ENCODE results near the gene TSEN34. TPM values are rescaled to one million over a fixed set of nuclear protein-coding genes. Genes with fewer than 3 reads are reported as not detected.

Gene TSEN34
- total RNA-seq, 2 experiments from 2014 or later, result 8.4 to 8.6 TPM

DNA sequence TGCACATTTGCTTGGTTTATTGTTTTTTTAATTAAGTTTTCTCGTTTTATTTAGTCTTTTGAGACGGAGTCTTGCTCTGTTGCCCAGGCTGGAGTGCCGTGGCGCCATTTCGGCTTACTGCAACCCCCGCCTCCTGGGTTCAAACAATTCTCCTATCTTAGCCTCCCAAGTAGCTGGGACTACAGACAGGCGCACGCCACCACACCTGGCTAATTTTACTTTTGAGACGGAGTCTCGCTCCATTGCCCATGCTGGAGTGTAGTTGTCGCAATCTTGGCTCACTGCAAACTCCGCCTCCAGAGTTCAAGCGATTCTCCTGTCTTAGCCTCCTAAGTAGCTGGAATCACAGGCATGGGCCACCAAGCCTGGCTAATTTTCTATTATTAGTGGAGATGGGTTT lies 10.9 kb downstream of the TSEN34 start:
- Mint-ChIP-seq H3K27ac (peak overlapping the region; percentile 93), H3K9me3 (no peaks in the 10 kb centered on the region), H3K36me3 (ENCODE audit: low read depth) (peaks cover 64% of the 10 kb centered on the region), H3K27me3 (no peaks in the 10 kb centered on the region), H3K4me1 (ENCODE audit: low read depth) (peaks cover 56% of the 10 kb centered on the region), H3K4me3 (peak overlapping the region; percentile 99)
- Histone ChIP-seq H3K4me3 (ENCODE audit: low read length) (peak overlapping the region; percentile 68), H3K27ac (ENCODE audit: low read depth in 1 of 2, low read length in 2 of 2) (peak overlapping the region in 1 of 2 donors; percentile 95), H3K27me3 (ENCODE audit: control insufficient read depth in 1 of 2, insufficient read depth in 2 of 2, low read length in 2 of 2) (no peaks in the 10 kb centered on the region), H3K36me3 (ENCODE audit: insufficient read depth, low read length) (peaks cover 58% of the 10 kb centered on the region), H3K9me3 (ENCODE audit: control insufficient read depth in 1 of 2, insufficient read depth in 1 of 2, low read length in 2 of 2) (no peaks in the 10 kb centered on the region), H3K4me1 (ENCODE audit: insufficient read depth, low read length) (peaks cover 71% of the 10 kb centered on the region)
- ChIA-PET CTCF (no interaction called here), POLR2A (interaction anchor here (1.3 to 4.9 kb wide), 2 partner anchors 12 to 87 kb away, joined by 10 to 148 read pairs; partner anchors contain the start of genes MBOAT7, PRPF31, TFPT and TSEN34)
- DNase-seq (no peak), ATAC-seq (ENCODE audit: poor library complexity) (no peak)
- TF ChIP-seq CTCF (IDR thresholded peaks at IDR 0.05), result no peak
- intact Hi-C loops (cut with DNase I, micrococcal nuclease), result loop anchor here (2.0 to 10.0 kb wide), 3 partner anchors 43 to 263 kb away; partner anchors contain the start of genes LENG1 (in 1 of the 2), LENG9 (in 1 of the 2), PRPF31 (in 1 of the 2) and TFPT (in 1 of the 2)

DNA sequence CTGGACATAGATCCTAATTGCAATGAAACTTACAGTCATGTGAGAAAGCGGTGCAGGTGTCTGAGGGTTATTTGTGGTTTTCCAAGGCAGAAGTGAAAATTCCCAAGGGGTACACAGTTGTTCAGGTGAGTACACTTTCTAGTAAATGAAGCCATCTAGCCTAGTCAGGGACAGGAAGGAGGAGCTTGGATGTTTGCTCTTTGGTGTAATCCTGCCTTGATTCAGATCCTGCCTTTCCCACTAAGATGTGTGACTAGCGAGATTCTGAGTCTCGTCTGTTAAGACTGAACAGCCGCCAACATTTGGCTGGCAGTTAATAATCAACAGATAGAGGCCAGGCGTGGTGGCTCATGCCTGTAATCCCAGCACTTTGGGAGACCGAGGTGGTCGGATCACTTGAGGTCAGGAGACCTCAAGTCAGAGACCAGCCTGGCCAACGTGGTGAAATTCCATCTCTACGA lies 12.1 kb downstream of the TSEN34 start:
- peaks cover 68% of the 10 kb centered on the region for H3K4me1 Mint-ChIP-seq (ENCODE audit: low read depth)
- POLR2A ChIA-PET, result interaction anchor here (1.3 to 4.9 kb wide), 2 partner anchors 13 to 66 kb away, joined by 4 to 148 read pairs; partner anchors contain the start of genes CNOT3, MBOAT7 and TSEN34

GRCh38 chr19:54204767-54205468 lies 13.8 kb downstream of the TSEN34 start:
- H3K4me3 Mint-ChIP-seq, result peak overlapping the region; percentile 50
- ChIA-PET CTCF (no interaction called here), POLR2A (interaction anchor here (8.7 kb wide), 1 partner anchor 15 kb away, joined by 75 read pairs; the partner anchor contains the start of genes MBOAT7 and TSEN34)
- H3K4me1 ChIP-seq (ENCODE audit: insufficient read depth, low read length), result peaks cover 96% of the 10 kb centered on the region
- H3K4me3 ChIP-seq (ENCODE audit: low read length), result no peak overlapping the region
- no peaks in the 10 kb centered on the region for H3K9me3 ChIP-seq (ENCODE audit: control insufficient read depth in 1 of 2, insufficient read depth in 1 of 2, low read length in 2 of 2)
- no peak for TF ChIP-seq CTCF (IDR thresholded peaks at IDR 0.05)
- H3K27me3 ChIP-seq (ENCODE audit: control insufficient read depth in 1 of 2, insufficient read depth in 2 of 2, low read length in 2 of 2), result no peaks in the 10 kb centered on the region
- peaks cover 81% of the 10 kb centered on the region for H3K36me3 Mint-ChIP-seq (ENCODE audit: low read depth)
- no peak overlapping the region for H3K27ac ChIP-seq (ENCODE audit: low read depth in 1 of 2, low read length in 2 of 2)
- H3K9me3 Mint-ChIP-seq, result no peaks in the 10 kb centered on the region
- ATAC-seq (ENCODE audit: poor library complexity) (no peak), DNase-seq (no peak)
- peaks cover 83% of the 10 kb centered on the region for H3K4me1 Mint-ChIP-seq (ENCODE audit: low read depth)
- H3K36me3 ChIP-seq (ENCODE audit: insufficient read depth, low read length), result peaks cover 69% of the 10 kb centered on the region
- no peaks in the 10 kb centered on the region for H3K27me3 Mint-ChIP-seq
- intact Hi-C loops (cut with DNase I, micrococcal nuclease), result loop anchor here in 1 of 2 experiments (5.0 to 10.0 kb wide), 2 partner anchors 88 to 260 kb away; partner anchors contain the start of genes LENG9, PRPF31 and TFPT
- peak overlapping the region; percentile 10 for H3K27ac Mint-ChIP-seq

More for the DNA sequence above, 12.1 kb downstream of the TSEN34 start:
- Histone ChIP-seq H3K9me3 (ENCODE audit: control insufficient read depth in 1 of 2, insufficient read depth in 1 of 2, low read length in 2 of 2) (no peaks in the 10 kb centered on the region), H3K27me3 (ENCODE audit: control insufficient read depth in 1 of 2, insufficient read depth in 2 of 2, low read length in 2 of 2) (no peaks in the 10 kb centered on the region), H3K27ac (ENCODE audit: low read depth in 1 of 2, low read length in 2 of 2) (no peak overlapping the region), H3K4me3 (ENCODE audit: low read length) (no peak overlapping the region), H3K36me3 (ENCODE audit: insufficient read depth, low read length) (peaks cover 69% of the 10 kb centered on the region), H3K4me1 (ENCODE audit: insufficient read depth, low read length) (peaks cover 83% of the 10 kb centered on the region)
- Mint-ChIP-seq H3K27ac (peak overlapping the region; percentile 93), H3K9me3 (no peaks in the 10 kb centered on the region), H3K27me3 (no peaks in the 10 kb centered on the region), H3K36me3 (ENCODE audit: low read depth) (peaks cover 76% of the 10 kb centered on the region), H3K4me3 (peak overlapping the region; percentile 73)
- intact Hi-C loops (cut with DNase I, micrococcal nuclease), result loop anchor here in 1 of 2 experiments (5.0 to 10.0 kb wide), 2 partner anchors 86 to 262 kb away; partner anchors contain the start of genes LENG9, PRPF31 and TFPT
- no peak for TF ChIP-seq CTCF (IDR thresholded peaks at IDR 0.05)
- no peak for DNase-seq
- ATAC-seq (ENCODE audit: poor library complexity), result no peak
- CTCF ChIA-PET, result no interaction called here

Data from CD4-positive, alpha-beta T cell (primary cell).